HUES6 (cell line): ENCODE results near the gene HSPA14.

Experiments
- H3K27ac ChIP-seq: 2 replicates; pipeline ENCODE4 v1.7.0; 2013; ENCODE audit warnings: low read depth, mild to moderate bottlenecking, low read length, inconsistent platforms
- H3K27me3 ChIP-seq: 2 replicates; pipeline ENCODE4 v1.6.1; 2013; ENCODE audit warnings: low read length; ENCODE audit not compliant: control insufficient read depth, insufficient read depth
- H3K36me3 ChIP-seq: 2 replicates; pipeline ENCODE4 v1.6.1; 2013; ENCODE audit warnings: low read length; ENCODE audit not compliant: control insufficient read depth, insufficient read depth
- H3K4me1 ChIP-seq: 2 replicates; pipeline ENCODE4 v1.6.1; 2013; ENCODE audit warnings: low read length; ENCODE audit not compliant: control insufficient read depth, insufficient read depth
- H3K4me3 ChIP-seq: 2 replicates; pipeline ENCODE4 v1.5.1; 2013; ENCODE audit warnings: low read depth, low read length
- H3K9ac ChIP-seq: one replicate; pipeline ENCODE4 v1.6.1; 2013; ENCODE audit warnings: mild to moderate bottlenecking, low read length
- H3K9me3 ChIP-seq: 2 replicates; pipeline ENCODE4 v1.6.1; 2013; ENCODE audit warnings: low read depth, low read length; ENCODE audit not compliant: control insufficient read depth, insufficient read depth

Gene HSPA14

DNA sequence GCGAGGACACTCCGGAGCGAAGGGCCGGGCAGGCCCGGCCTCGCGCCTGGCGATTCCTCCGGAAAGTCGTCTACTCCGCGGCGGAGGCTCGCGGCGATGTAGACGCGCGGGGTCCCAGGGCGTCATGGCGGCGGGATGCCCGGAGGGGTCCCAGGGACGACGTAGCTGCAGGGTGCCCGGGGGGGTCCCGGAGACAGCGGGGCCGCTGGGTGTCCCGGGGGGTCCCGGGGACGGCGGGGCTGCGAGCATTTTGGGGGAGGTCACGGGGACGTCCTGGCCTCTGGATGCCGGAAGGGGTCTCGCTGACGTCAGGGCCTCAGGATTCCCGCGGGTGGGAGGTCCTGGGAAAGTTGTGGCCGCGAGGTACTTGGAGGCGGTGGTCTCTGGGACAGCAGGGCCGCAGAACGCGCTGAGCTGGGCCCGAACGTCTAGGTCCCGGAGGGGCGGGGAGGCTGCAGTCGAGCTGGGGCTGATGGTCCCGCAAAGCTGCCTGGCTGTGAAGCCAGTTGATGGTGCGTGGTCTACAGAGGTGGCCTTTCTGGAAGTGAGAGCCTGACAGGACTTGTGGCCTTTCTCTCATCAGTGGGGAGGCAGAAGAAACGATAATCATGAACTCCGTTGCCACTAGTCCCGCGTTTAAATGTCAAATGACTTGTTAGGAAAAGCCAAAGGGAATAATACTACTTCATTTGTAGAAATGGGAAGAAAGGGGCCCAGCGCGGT is 637 bp downstream of the HSPA14 start:
- H3K9ac ChIP-seq: peak overlapping the region; percentile 94
- peak overlapping the region; percentile 87 for H3K27ac ChIP-seq
- H3K4me3 ChIP-seq: peak overlapping the region; percentile 88
- no peaks in the 10 kb centered on the region for H3K9me3 ChIP-seq
- H3K4me1 ChIP-seq: peaks cover 11% of the 10 kb centered on the region
- H3K36me3 ChIP-seq: peaks cover 38% of the 10 kb centered on the region
- no peaks in the 10 kb centered on the region for H3K27me3 ChIP-seq

DNA sequence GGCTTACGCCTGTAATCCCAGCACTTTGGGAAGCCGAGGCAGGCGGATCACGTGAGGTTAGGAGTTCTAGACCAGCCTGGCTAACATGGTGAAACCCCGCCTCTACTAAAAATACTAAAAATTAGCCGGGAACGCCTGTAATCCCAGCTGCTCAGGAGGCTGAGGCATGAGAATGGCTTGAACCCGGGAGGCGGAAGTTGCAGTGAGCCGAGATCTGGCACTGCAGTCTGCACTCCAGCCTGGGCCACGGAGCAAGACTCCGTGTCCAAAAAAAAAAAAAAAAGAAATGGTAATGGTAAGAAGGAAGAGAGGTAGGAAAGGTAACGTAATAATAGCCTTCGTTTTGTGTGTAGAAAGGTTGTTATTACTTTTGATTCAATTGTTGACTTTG is 1.2 kb downstream of the HSPA14 start:
- peak overlapping the region; percentile 88 for H3K4me3 ChIP-seq
- H3K27me3 ChIP-seq: no peaks in the 10 kb centered on the region
- peak overlapping the region; percentile 94 for H3K9ac ChIP-seq
- H3K36me3 ChIP-seq: peaks cover 43% of the 10 kb centered on the region
- peak overlapping the region; percentile 37; the same call in 1 of the 2 replicates for H3K27ac ChIP-seq
- no peaks in the 10 kb centered on the region for H3K9me3 ChIP-seq
- H3K4me1 ChIP-seq: peaks cover 11% of the 10 kb centered on the region

DNA sequence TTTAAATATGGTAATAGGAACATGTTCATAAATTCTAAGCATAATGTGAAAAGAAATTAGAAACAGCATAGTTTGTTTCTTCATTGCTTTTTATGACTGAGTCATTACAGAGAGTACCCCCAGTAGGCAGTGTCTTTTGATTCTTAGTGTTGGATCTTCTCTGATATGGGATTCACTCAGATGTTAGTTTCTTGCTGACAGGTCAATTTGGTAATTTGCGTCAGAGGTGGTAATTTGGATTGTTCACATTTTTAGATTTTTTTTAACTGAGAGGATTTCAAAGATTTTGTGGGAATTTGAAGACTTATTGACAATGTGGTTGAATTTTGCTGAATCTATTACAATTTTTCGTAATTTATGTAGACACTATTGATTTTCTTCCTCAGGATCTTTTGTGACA is 2.1 kb downstream of the HSPA14 start:
- no peak overlapping the region for H3K9ac ChIP-seq
- H3K36me3 ChIP-seq: peaks cover 50% of the 10 kb centered on the region
- H3K27ac ChIP-seq: no peak overlapping the region
- no peak overlapping the region for H3K4me3 ChIP-seq
- no peaks in the 10 kb centered on the region for H3K27me3 ChIP-seq
- H3K9me3 ChIP-seq: no peaks in the 10 kb centered on the region
- peaks cover 5% of the 10 kb centered on the region for H3K4me1 ChIP-seq

DNA sequence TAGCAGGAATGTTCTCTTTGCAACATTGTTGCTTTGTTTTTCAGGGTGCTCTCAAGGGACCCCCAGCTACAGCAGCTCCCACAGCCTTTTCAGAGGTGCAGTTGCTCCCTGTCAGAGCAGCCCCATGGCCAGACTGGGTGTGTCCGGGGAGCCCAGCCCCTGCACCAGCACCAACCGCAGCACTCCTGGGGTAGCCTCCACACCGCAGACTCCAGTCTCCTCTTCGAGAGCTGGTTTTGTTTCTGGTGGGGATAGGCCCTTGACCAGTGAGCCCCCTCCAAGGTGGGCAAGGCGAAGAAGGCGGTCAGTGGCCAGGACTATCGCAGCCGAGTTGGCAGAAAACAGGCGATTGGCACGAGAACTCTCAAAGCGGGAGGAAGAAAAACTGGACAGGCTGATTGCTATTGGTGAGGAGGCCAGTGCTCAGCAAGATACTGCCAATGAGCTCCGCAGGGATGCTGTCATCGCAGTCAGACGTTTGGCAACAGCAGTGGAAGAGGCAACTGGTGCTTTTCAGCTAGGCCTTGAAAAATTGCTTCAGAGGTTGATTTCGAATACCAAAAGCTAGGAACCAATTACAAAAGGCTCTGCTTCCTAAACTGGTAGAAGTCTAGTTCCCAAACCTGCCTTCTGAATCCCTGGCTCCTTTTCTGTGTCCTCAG is 5.4 kb downstream of the HSPA14 start:
- Histone ChIP-seq H3K4me3 (no peak overlapping the region), H3K36me3 (peaks cover 51% of the 10 kb centered on the region), H3K27me3 (no peaks in the 10 kb centered on the region), H3K9me3 (no peaks in the 10 kb centered on the region), H3K9ac (no peak overlapping the region), H3K4me1 (no peaks in the 10 kb centered on the region; the same call in 1 of the 2 replicates), H3K27ac (no peak overlapping the region)

DNA sequence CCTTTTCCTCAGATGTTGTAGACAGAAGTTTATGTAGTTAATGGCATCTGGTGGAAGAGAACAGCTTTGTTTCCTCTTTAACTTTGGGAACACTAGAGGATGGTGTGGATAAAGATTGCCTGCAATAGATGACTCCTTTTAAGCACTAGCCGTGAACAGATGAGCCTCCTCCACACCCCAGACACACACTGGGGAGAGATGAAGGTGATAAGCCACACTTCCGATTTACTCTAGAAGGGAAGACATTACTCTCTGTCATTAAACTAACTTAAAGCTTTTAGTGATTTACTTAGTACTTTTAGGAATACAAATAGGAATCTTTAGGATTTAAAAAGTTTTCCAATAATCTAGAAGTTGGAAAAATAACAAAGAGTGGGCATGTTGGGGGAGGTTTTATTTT is 6.8 kb downstream of the HSPA14 start:
- Histone ChIP-seq H3K4me1 (no peaks in the 10 kb centered on the region), H3K4me3 (no peak overlapping the region), H3K9me3 (no peaks in the 10 kb centered on the region), H3K27me3 (no peaks in the 10 kb centered on the region), H3K36me3 (peaks cover 57% of the 10 kb centered on the region), H3K27ac (no peak overlapping the region), H3K9ac (no peak overlapping the region)

DNA sequence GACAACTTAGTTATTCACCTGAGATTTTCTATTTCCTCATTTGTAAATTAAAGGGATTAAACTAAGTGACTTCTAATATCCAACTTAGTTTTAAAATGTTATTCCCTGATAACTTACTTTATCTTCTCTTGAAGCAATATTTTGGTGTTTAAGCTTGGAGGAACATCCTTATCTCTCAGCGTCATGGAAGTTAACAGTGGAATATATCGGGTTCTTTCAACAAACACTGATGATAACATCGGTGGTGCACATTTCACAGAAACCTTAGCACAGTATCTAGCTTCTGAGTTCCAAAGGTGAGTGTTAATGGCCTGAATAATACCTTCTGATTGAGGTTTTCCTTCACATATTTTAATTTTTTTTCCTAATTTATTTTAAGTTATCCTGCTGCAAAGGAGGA is 14.1 kb downstream of the HSPA14 start:
- Histone ChIP-seq H3K4me3 (no peak overlapping the region), H3K27me3 (no peaks in the 10 kb centered on the region), H3K4me1 (no peaks in the 10 kb centered on the region), H3K9ac (no peak overlapping the region), H3K9me3 (no peaks in the 10 kb centered on the region), H3K36me3 (peaks cover 55% of the 10 kb centered on the region), H3K27ac (no peak overlapping the region)

DNA sequence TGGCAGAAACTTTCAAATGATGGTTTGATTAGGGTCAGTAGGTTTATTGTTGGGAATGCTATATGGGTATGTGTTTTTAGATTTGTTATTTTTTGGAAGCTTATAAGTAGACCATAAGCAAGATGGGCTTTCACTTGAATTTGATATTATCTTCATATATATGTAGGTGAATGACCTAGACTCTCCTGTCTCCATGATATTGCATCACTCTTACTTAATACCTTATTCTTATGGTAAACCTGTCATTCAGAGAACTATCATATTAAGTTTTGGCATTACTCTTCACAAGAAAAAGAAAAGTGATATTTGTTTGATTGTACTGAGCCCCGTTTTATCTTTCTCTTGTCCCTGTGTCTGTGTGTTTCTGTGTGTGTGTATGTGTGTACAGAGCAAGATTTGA is 17.3 kb downstream of the HSPA14 start:
- H3K4me1 ChIP-seq: no peaks in the 10 kb centered on the region
- no peak overlapping the region for H3K4me3 ChIP-seq
- no peak overlapping the region for H3K27ac ChIP-seq
- no peaks in the 10 kb centered on the region for H3K9me3 ChIP-seq
- no peak overlapping the region for H3K9ac ChIP-seq
- H3K27me3 ChIP-seq: no peaks in the 10 kb centered on the region
- peaks cover 75% of the 10 kb centered on the region for H3K36me3 ChIP-seq

DNA sequence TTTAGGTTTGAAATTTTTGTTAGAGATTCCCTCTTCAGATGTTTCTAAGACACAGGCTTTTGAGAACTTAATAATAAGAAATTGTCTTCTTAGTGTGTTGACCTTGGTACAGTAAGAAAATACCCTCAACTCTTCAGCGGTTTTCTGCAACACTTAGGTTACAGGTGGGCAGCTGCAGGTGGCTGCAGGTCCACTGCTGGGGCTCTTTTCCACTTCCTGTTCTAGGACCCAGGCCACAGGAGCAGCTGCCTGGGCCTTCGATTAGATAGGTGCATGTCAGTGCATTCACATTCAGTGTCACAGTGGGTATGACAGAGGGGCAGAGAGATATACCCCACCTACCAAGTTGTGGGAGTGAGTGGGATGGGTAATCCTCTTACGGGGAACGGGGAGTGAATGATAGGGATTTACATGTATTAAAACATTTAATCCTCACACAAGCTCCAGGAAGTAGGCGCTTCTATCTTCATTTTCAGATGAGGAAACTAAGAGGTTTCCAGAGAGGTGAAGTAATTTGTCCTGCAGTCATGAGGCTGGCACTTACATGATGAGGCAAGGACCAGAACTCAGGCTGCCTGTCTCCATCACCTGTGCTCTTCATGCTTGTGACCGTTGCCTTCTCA is 20.3 kb downstream of the HSPA14 start:
- Histone ChIP-seq H3K9me3 (no peaks in the 10 kb centered on the region), H3K36me3 (peaks cover 61% of the 10 kb centered on the region), H3K9ac (no peak overlapping the region), H3K27ac (no peak overlapping the region), H3K27me3 (no peaks in the 10 kb centered on the region), H3K4me1 (no peaks in the 10 kb centered on the region), H3K4me3 (no peak overlapping the region)

DNA sequence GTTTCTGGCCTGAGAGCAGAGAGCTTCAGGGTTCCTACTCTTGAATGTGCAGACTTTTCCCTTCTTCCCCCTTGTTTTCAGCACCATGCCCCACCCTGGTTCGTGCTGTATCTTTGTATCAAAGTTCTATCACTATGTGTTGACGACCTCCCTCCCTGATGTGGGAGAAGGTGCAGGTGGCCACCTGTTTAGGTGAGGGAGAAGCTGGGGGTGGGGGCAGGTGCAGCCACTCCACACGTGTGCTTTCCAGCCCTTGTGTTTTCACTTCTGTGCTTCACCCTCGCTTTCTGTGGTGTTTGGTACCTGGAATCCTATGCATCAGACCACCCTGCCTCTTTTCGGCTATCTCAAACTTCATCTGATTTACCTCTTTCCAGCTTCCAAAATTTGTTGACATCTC is 20.9 kb downstream of the HSPA14 start:
- no peaks in the 10 kb centered on the region for H3K27me3 ChIP-seq
- H3K27ac ChIP-seq: no peak overlapping the region
- no peaks in the 10 kb centered on the region for H3K4me1 ChIP-seq
- H3K9me3 ChIP-seq: no peaks in the 10 kb centered on the region
- H3K9ac ChIP-seq: no peak overlapping the region
- H3K4me3 ChIP-seq: no peak overlapping the region
- peaks cover 57% of the 10 kb centered on the region for H3K36me3 ChIP-seq

DNA sequence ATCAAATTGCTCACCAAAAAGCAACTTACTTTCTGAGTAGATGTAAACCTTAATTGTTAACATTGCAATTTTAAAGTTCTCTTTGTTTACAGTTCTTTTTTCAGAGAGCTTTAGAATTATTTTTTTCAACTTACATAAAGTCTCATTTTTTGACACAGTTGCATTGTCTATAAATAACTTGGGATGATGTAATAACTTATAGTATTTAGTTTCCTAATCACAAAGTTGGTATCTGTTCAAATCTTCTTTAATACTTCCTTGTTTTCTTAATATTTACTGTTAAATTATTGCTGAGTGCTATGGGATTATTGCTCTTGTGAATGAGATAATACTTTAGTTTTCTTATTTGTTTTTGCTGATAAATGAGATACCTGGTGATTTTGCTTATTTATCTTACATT is 21.7 kb downstream of the HSPA14 start:
- Histone ChIP-seq H3K9me3 (no peaks in the 10 kb centered on the region), H3K36me3 (peaks cover 53% of the 10 kb centered on the region), H3K4me1 (no peaks in the 10 kb centered on the region), H3K9ac (no peak overlapping the region), H3K27me3 (no peaks in the 10 kb centered on the region), H3K4me3 (no peak overlapping the region), H3K27ac (no peak overlapping the region)

DNA sequence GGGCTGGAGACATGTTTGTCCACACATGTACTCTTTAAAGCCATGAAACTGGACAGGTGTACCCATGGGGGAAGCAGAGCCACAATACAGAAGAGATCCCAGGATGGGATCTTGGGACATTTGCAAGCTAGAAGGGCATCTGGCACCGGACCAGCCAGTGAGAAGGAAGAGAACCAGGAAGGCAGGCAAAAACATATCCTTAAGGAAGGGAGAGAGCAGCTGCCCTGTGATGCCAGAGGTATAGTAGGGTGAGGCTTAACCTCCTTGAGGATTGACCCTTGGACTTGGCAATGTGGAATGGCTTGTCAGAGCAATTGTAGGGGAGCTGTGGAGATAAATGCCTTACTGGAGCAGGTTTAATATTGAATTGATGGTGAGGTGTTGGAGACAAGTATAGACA is 22.7 kb downstream of the HSPA14 start:
- no peaks in the 10 kb centered on the region for H3K4me1 ChIP-seq
- H3K9me3 ChIP-seq: no peaks in the 10 kb centered on the region
- H3K27ac ChIP-seq: no peak overlapping the region
- H3K27me3 ChIP-seq: no peaks in the 10 kb centered on the region
- no peak overlapping the region for H3K9ac ChIP-seq
- H3K4me3 ChIP-seq: no peak overlapping the region
- peaks cover 46% of the 10 kb centered on the region for H3K36me3 ChIP-seq
